PC-3 (cell line): ENCODE measurements around the gene ZNF732.

Source experiments
- EZH2 ChIP-seq: fragments of 300-600 bp; sonication (generic); IDR thresholded peaks from one replicate; pipeline ENCODE4 v1.6.1; 2017; ENCODE audit warnings: antibody characterized with exemption, mild to moderate bottlenecking, low read length; ENCODE audit not compliant: unreplicated experiment
- TF ChIP-seq, protein P1 (sequence below): fragments of 300-600 bp; sonication (generic); conservative IDR thresholded peaks from 2 replicates; pipeline ENCODE4 v1.5.1; 2017; ENCODE audit warnings: antibody characterized with exemption, low read depth, mild to moderate bottlenecking, low read length

DNA sequence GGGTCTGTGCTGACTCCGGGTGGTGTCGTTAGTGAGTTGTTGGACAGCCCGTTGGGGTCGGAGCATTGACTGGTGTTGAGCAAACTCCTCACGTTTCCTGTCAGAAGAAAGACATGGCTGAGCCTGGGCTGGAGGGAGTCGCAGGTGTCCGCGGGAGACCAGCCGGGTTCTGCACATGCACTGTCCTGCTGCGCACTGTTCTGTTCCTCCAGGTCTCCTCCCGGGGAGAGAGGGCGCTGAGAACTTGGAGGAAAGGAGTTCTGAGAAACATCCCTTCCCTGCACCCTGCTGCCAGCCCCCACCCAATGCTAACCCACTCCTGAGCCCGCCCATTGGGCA is 33.5 kb upstream of the ZNF732 start:
- TF ChIP-seq EZH2, result no peak
- TF ChIP-seq, protein P1, sequence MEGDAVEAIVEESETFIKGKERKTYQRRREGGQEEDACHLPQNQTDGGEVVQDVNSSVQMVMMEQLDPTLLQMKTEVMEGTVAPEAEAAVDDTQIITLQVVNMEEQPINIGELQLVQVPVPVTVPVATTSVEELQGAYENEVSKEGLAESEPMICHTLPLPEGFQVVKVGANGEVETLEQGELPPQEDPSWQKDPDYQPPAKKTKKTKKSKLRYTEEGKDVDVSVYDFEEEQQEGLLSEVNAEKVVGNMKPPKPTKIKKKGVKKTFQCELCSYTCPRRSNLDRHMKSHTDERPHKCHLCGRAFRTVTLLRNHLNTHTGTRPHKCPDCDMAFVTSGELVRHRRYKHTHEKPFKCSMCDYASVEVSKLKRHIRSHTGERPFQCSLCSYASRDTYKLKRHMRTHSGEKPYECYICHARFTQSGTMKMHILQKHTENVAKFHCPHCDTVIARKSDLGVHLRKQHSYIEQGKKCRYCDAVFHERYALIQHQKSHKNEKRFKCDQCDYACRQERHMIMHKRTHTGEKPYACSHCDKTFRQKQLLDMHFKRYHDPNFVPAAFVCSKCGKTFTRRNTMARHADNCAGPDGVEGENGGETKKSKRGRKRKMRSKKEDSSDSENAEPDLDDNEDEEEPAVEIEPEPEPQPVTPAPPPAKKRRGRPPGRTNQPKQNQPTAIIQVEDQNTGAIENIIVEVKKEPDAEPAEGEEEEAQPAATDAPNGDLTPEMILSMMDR, result no peak
